Activated T-helper 1 cell treated with Interleukin-2 at 50 U/mL for 16 hours (primary cell): ENCODE results near the gene PDE6B.
"Not testable (repeated sequence)": the region's sequence is repeated elsewhere in the genome, so short reads cannot be mapped to it uniquely, and the experiment has no call there.

Source experiments
- DNase-seq: peaks from one replicate; pipeline ENCODE4 v3.0.0-alpha.2; 2020; ENCODE audit warnings: low read depth

Gene PDE6B

DNA sequence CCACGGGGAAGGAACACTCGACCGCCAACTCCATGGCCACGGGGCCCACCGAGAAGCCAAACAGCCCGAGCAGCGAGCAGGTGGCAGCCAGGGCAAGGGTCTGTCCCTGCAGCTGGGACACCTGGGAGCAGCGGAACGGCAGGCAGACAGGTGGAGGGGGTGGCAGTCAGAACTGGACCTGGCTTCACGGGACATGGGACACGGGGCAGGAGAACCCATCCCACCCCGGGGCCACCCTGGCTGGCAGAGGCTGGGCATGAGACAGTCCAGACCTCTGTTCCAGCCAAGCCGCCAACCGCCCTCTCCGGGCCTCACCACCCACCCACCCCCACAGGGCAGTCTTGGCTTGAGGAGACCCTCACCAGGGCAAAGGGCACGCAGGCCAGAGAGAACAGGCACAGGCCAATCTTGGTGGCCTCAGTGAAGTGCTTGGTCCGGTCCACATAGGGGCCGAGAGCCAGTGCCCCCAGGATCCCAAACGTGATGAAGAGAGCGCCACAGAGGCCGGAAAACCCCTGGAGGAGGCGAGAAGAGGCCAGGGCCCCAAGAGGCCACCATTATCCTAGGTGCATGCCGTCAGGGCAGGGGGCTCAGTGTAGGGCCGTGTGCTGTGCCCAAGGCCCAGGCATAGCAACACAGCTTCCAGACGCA is 58.0 kb downstream of the PDE6B start:
- DNase-seq = no peak

GRCh38 chr4:683982-684622 is 58.7 kb downstream of the PDE6B start:
- no peak for DNase-seq

GRCh38 chr4:684623-685327 is 59.4 kb downstream of the PDE6B start:
- no peak for DNase-seq

- DNase-seq = no peak
Observed at GRCh38 chr4:685679-686412, 60.5 kb downstream of the PDE6B start.

- no peak for DNase-seq
Observed at GRCh38 chr4:686413-687040, 61.2 kb downstream of the PDE6B start.

- DNase-seq = no peak
Observed at GRCh38 chr4:687048-687970, 61.9 kb downstream of the PDE6B start.

DNA sequence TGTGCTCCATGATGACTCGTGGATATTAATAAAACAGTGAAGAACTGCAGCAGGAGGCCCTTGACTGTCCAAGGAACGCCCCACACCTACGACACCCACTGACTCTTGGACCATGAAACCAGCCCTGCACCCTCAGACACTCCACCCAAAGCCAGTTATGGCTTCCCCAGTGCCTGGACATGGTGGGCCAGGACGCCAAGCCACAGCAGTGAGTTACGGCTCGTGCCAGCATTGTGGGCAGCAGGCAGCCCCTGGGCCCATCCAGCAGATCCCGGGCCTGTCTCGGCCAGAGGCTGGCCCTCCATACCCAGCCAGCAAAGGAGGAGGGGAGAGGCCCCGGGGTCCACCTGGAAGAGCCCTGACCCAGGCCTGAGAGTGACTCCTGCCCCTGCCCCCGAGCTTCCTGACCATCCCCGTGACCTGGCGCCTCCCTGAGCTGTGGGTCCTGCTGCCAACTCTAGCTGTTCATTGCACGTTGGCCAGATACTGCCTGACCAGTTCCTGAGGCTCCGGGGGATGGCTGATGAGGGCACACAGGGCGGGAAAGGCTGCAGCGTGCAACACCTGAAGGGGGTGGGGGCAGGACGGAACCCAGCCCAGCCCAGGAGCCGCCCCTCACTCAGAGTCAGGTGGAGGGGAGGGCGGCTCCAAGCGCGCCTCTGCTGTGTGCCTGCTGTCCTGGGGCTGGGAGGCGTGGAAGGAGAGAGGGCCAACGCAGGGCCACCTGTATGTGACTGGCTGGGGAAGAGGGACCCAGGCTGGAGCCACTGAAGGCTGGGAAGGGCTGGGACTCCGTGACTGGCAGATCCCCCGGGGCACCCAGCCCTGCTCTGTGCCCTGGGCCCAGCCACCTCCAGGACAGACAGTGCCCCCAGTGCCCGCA is 62.8 kb downstream of the PDE6B start:
- DNase-seq = no peak

DNA sequence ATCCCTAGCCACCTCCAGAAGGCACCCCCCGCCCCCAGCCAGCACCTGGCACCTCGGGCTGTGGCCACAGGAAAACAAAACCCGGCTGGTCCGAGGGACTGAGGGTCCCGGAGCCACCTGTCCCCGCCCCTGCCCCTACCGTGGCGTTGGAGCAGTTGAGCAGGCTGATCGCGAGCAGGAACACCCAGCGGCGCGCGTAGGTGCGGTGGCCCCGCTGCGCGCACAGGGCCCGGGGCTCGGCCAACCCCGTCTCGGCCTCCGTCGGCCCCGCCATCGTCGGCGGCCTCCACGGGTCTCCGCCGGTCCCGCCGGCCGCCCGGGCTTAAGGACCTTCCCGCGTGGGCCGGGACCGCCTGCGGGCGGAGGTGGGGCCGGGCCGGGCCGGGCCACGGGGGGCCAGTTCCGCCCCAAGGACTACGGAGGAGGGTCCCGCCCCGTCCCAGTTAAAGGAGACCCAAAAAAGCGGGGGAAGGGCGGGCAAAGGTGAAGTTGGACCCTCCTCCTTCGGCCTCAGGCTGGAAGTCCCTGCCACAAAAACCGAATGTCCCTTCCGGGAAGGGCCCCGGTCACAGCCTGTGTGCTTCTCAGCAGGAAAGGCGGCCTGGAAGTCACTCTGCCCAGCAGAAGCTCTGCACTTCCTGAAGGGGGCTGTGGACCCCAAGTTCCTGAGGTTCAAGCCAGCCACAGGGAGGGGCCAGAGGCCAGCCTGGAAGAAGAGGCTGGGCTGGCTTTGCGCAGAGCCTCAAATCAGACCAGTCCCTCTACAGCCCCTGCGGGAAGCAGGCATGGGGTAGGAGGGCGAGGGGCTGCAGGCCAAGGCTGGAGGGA is 63.7 kb downstream of the PDE6B start, which contains the start of gene SLC49A3:
Gene SLC49A3 (minus strand): TSS at position 298 of the 828 bp plus-strand sequence. CDS start 24 bp downstream, at position 274.
- DNase-seq = no peak

GRCh38 chr4:689723-690122 is 64.3 kb downstream of the PDE6B start:
- no peak for DNase-seq

DNA sequence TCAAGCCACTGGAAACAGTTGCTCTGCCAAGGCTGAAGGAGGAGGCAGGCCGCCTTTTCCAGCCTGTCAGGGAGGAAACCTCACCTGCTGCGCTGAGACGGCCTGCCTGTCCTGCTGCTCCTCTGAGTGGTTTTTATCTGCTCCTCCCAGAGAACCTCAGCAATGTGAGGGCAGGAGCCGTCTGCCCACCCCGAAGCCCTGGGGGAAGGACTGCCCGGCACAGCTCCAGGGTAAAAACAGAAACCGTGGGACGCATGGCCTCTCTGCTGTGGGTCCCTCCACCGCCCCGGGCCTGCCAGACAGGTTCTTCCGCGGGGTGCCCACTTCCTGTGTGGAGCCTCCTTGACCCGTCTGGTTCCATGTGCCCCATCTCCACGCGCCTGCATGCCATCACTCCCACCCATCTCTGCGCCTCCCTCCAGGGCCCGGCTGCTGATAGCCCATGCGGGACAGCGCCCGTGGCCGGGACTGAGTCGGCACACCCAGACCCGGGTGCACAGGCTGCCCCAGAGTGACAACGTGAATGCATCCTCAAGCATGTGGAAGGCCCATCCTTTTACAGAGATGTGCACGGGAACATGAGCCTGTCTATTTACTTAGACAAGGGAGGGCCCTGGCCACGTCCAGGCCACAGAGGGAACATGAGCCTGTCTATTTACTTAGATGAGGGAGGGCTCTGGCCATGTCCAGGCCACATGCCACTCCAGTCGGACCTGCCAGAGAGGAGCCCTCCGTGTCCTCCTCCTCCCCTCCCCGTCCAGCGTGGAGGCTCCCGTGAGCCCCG is 67.6 kb downstream of the PDE6B start:
- DNase-seq = no peak

- DNase-seq = not testable (repeated sequence)
Observed at GRCh38 chr4:694341-694940, 69.1 kb downstream of the PDE6B start.

GRCh38 chr4:699816-700580 is 74.6 kb downstream of the PDE6B start:
- no peak for DNase-seq

DNA sequence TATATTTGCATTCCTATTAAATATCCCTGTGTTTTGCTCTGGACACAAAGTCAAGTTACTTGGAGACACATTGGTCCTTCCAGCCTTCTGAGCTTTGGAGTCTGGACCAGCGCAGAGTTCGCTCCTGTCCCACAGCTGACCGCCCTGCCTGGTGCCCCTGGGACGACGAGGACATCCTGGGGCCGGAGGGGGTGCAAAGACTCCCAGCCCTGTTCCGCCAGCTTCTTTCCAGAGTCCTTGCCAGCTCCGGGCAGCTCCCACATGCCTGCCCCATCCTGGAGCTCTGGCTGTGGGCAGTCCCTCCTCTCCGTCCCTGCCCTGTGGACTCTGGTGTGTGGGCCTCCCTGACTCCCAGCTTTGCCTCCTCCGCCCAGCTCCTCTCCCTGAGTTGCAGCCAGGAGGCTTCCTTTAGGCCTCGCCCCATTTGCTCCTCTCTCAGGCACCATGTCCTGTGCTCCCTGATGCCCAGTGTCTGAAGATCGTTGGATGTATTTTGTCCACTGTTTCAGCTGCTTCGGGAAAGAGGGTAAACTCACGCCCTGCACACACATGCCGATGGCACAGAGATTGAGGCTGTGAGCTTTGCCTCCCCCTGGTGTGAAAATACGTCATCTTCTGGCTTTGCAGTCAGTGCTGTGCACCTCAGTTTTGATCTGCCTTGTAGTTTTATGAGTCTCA is 75.4 kb downstream of the PDE6B start:
- no peak for DNase-seq

GRCh38 chr4:702618-703048 is 77.3 kb downstream of the PDE6B start:
- DNase-seq = no peak

- no peak for DNase-seq
Observed at GRCh38 chr4:703336-704197, 78.2 kb downstream of the PDE6B start.
